Adipose tissue (tissue), 3 donors: ENCODE results near the gene RDH11. TPM values are rescaled to one million over a fixed set of nuclear protein-coding genes. Genes with fewer than 3 reads are reported as not detected.

Experiments used
- H3K27ac ChIP-seq: one replicate; pipeline ENCODE4 v1.5.1; 2013; ENCODE audit warnings: low read depth, low read length
- WGBS, 3 donors: extraction: QIAGEN DNeasy Blood & Tissue Kit; methylation state at CpG; one replicate each; pipeline ENCODE4 v1.1.7; 2013; 5-methylcytosine and 5-hydroxymethylcytosine counted together
- polyA plus RNA-seq, 3 donors: library from polyadenylated mRNA; stranded (reverse); fragments of 200-250 nt; gene quantifications; one replicate each; pipeline ENCODE4 v1.2.3, GENCODE V29; 2013
- donor health status: healthy with polysubstance abuse.
- donor health status: Bipolar disorder and iron deficiency.
- donor health status: healthy.

RDH11 gene
- polyA plus RNA-seq, 3 donors = 15.2 to 21.6 (median 17.3) TPM

DNA sequence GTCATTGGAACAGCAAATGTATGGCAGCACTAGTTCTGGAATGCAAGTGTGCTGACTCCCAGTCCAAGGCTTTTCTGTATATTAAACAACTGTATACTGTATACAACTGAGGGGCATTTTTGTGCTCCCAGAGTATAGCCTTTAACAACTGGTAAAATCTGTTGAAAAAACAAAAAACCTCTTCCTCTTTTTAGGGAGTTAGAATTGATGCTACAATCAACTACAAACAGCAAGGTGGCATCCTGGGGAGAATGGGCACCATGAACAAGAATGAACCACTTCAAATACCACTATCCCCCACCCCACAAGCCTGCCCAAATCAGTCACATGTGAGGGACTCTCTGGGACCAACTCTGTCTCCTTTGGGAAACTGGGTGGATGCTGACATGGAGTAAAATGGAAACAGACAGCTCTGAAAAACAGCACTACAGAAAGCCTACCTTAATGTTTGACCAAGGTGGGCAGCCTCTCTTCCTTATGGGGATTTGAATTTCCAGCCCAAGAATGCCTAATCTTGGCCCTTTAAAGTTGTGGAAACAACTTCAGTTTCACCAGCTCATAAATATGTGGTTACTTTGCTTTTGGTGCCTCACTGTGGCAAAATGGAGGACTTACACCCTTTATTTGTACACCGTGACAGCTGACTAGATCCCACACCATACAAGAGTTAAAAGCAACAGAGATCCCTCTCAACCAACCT is 28.7 kb downstream of the RDH11 start:
- H3K27ac ChIP-seq = no peak overlapping the region
- WGBS, 3 donors = 10 to 17% (median 16%) methylated on average over 1 of the region's 1 CpG

DNA sequence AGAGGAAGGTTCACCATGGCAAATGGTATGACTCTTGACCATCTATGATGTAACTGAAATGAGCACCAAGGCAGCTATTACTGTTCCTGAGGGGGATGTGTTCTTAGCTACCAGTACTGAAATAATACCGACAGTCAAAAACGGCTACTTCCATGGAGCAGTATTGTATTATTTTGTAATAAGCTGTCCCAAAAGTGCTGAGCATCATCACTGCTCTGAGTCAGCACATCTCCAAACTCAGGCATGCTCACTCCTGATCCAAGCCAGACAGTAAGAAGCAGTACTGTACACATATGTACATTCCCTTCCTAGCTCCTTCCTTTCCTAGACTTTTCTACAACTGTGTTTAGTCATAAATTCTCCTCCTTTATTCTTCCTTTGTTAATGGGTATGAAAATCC is 29.7 kb downstream of the RDH11 start:
- WGBS, 3 donors = 48 to 83% (median 60%) methylated on average over 2 of the region's 2 CpGs
- no peak overlapping the region for H3K27ac ChIP-seq

DNA sequence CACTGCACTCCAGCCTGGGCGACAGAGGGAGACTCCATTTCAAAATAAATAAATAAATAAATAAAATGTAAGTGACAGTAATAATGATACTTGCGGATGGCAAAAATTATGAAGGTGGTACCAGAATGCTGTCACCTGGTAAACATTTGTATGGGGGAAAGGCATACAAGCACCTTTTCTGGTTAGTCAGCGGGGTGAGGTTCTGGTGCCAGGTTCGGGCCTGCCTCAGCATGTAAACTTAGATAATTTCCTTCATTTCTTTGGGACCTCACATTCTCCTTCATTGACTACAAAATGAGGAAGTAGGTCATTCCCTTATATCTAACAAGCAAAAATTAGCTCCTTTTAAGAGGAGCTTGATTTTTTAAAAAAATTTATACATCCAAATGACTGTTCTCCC is 31.9 kb downstream of the RDH11 start:
- H3K27ac ChIP-seq = no peak overlapping the region
- 75 to 91% (median 89%) methylated on average over 4 of the region's 4 CpGs for WGBS, 3 donors

DNA sequence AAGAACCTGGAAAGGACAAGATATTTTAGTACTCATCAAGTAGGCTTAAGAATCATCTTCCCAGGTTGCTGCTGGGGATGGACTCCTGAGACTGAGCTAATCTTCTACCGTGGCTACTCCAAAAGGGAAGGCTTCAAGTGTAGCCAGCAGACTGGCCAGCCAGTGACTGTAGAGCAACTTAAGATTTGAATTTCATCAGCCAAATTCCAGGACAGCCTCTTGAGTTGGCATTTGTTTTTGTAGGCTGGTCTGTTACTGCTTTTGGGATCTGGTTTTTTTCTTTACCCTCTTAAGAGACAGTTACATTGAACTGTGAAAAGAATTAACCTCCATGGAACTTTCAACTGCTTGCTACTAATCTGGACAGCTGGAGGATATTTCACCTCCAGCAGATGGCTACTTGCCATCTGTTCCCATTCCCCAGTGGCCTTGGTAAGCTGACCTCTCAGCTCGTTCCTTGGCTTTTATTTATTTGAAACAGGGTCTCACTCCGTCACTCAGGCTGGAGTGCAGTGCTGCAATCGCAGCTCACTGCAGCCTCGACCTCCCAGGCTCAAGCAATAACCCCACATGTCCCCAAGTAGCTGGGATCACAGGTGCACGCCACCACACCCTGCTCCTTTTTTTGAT is 41.8 kb downstream of the RDH11 start:
- 70 to 81% (median 79%) methylated on average over 6 of the region's 6 CpGs for WGBS, 3 donors
- no peak overlapping the region for H3K27ac ChIP-seq

DNA sequence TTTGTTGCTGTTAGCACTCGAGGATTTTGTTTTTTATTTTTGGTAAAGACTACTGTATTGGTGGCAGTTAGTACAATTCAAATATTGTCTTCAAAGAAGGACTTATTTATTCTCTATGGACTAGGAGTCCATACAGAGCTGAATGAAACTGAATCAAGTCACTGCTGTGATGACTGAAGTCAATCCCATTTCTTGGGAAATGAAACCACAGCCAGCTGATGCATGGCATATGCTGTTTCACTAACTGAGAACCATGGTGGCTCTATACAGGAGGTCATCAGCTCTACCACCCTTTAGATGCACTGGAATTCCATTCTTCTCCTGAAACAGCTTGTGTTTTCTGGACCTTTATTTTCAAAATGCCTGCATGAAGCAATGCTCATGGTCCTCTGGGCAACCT is 43.4 kb downstream of the RDH11 start:
- 85 to 95% (median 87%) methylated on average over 1 of the region's 1 CpG for WGBS, 3 donors
- no peak overlapping the region for H3K27ac ChIP-seq

DNA sequence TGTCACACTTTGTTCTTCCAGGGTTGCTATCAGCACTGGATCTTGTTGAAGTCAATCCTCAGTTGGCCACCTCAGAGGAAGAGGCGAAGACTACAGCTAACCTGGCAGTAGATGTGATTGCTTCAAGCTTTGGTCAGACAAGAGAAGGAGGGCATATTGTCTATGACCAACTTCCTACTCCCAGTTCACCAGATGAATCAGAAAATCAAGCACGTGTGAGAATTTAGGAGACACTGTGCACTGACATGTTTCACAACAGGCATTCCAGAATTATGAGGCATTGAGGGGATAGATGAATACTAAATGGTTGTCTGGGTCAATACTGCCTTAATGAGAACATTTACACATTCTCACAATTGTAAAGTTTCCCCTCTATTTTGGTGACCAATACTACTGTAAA is 44.9 kb downstream of the RDH11 start:
- no peak overlapping the region for H3K27ac ChIP-seq
- WGBS, 3 donors = 80 to 85% (median 82%) methylated on average over 2 of the region's 2 CpGs

DNA sequence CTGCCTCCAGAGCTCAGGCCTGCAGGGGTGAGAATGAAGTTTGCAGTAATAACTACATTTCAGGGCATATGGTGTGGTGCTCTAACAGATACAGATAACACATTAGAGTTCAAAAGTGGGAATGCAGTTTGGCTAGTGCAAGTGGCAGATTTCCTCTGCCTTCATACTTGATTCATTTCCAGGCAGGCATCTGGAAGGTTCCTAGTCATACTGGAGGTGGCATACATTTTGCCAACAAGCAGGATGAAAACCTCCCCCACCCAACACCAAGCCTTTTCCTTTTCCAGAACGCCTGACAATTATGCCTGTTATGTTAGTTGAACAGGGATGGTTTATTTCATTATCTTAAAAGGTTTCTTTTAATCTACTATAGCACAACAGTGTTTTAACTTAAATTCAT is 45.4 kb downstream of the RDH11 start:
- H3K27ac ChIP-seq = no peak overlapping the region
- WGBS, 3 donors = 80 to 89% (median 81%) methylated on average over 1 of the region's 1 CpG

DNA sequence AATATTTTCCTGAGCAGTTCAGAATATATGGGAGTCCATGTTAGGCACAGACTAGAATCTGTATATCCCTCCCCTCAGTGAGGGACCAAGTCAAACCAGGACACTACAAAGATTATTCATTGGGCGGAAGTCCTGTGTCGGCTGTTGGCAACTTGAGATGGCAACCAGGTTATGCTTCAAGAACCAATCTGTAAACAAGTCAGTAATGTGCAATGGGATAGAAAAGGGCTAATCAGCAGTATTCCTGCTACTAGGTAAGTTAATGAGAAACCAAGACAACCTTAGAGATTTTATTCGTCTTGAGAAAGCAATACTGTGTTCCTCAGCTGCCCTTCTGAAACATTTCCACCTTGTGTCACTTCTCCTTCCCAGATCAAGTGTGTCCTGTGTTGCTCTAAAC is 49.4 kb downstream of the RDH11 start:
- whole genome bisulfite sequencing, 3 donors = 79 to 96% (median 95%) methylated on average over 3 of the region's 3 CpGs

DNA sequence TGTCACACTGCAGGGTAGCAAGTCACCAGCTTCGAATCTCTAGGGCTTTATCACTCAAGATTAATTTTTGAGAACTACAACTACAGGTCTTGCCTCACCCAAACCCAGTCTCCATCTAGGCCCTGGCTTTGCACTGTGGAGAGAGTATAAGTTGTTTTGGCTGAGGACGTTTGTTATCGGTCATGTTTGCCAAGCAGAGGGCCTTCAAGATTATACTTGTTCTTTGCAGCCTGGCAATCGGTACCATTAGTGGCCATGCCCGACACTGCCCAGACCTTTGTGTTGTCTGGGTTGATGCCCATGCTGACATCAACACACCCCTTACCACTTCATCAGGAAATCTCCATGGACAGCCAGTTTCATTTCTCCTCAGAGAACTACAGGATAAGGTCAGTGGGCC is 50.1 kb downstream of the RDH11 start:
- H3K27ac ChIP-seq = no peak overlapping the region
- WGBS, 3 donors = 45 to 87% (median 84%) methylated on average over 5 of the region's 5 CpGs

More for the DNA sequence above, 49.4 kb downstream of the RDH11 start:
- no peak overlapping the region for H3K27ac ChIP-seq

DNA sequence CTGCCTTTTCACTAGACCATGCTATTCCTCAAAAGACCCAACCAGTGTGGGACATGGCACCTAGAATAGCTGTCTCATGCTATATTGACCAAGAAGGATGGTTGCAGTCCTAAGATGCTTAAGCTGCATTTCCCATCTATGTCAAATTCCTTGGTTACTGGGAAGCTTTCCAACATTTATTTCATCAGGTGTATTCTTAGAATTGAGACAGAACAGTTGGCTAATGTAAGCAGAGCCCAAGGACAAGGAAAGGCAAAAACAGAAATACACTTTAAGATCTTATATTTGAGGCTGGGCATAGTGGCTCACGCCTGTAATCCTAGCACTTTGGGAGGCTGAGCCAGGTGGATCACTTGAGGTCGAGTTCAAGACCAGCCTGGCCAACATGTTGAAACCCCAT is 51.1 kb downstream of the RDH11 start:
- 76 to 89% (median 88%) methylated on average over 2 of the region's 2 CpGs for WGBS, 3 donors
- H3K27ac ChIP-seq = no peak overlapping the region

DNA sequence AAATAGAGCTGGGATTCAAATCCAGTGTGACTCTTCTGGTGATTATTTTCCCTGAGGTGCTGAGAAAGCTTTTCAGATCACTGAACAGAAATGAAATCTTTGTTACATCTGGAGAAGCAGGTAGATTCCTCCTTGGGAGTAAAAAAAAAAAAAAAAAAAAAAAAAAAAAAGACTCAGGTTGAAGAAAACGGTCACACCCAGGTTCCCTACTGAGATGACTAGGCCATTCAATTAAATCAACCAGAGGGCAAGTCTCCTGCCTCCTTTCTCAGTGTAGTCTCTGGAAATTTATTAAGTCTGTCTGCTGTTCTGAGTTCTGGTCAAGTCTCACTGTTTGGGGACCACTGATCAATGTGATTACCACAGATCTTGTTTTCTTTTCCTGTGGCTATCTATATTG is 51.9 kb downstream of the RDH11 start:
- H3K27ac ChIP-seq = no peak overlapping the region
- 67 to 92% (median 78%) methylated on average over 1 of the region's 1 CpG for WGBS, 3 donors

DNA sequence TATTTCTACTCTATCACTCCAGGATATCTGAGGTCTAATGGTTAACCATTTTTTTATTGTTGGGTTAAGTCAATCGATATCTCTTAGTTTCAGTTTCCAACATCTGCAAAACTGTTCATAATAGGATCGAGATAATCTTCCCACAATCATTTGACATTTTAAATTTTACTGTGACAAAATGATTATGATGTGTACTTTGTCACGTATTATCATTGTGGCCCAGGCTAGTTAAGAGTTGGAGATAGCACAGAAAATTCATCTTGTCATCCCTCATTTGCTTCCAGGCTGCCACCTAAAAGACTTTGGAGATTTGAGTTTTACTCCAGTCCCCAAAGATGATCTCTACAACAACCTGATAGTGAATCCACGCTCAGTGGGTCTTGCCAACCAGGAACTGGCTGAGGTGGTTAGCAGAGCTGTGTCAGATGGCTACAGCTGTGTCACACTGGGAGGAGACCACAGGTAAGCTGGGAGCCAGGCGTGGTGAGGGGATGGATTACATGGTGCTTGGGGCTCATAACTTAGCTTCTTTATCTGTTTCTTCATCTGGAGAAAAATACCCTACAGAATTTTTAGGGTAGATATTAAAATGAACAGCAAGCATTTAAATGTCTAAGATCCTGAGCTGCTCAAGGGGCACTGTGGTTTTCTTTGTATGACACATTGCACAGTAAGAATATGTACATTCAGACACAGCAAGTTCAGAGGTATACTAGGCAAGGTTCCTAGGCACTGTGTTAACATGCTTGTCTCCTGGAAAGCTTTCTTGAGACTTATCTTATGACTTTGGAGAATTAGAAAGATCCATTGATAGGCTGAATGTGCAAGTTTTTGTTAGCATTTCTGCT is 53.4 kb downstream of the RDH11 start:
- 78 to 87% (median 78%) methylated on average over 5 of the region's 5 CpGs for WGBS, 3 donors
- no peak overlapping the region for H3K27ac ChIP-seq

DNA sequence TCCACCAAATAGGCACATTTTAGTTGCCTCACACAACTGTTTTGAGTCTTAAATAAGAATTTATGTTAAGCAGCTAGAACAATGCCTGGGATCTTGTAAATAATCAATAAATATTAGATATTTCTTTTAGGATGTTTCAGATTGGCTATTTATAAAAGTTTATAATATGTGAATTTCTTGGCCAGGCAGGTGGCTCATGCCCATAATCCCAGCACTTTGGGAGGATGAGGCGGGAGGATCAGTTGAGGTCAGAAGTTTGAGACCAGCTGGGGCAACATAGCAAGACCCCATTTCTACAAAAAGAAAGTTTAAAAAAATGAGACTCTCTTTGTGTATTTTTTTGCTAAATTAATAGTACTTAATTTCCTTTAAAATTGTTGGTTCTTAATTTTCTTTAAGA is 54.1 kb downstream of the RDH11 start:
- H3K27ac ChIP-seq = no peak overlapping the region
- WGBS, 3 donors = 97 to 100% (median 98%) methylated on average over 1 of the region's 1 CpG

DNA sequence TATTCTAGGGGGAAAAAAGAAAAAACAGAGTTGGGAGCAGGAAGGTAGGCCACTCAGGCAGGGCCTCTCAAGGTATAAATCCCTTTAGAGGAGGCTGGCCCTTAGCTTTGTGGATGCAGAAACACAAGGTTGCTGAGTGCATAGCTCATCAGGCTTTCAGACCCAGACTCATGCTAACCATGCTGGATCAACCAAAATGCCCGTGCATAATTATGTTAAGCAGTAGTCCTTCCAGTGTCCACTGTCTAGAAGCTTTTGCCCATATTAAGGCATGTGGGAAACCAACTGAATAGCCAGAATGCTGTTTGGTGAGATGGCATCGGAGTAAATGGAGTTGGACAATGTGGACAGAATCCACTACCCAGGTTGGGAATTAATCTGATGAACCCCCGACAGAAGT is 56.9 kb downstream of the RDH11 start:
- H3K27ac ChIP-seq = no peak overlapping the region
- 86 to 92% (median 88%) methylated on average over 3 of the region's 3 CpGs for WGBS, 3 donors

DNA sequence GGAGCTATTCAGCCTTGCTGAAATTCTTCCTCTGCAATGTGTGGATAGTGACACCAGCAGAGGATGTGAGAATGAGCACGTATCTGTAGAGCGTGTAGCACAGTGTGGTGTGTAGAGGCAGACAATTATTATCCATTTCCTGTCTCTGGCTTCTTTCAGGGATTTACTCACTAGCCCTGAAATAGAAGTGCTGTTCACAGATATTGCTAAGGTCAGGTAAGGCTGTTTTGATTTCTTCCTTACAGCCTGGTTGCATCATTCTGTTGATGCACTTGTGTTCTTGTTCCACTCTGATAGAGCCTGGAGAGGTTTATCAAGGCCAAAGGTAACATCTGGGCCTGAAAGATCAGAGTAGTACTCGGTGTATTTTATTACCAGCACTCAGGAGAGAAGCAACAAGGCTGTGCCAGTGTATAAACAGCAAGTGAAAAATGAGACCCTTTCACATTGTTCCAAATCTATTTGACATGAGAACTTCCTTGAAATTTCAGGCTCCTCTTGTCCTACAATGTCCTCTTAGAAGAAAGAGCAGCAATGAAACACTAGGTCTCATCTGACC is 59.1 kb downstream of the RDH11 start:
- WGBS, 3 donors = 70 to 75% (median 73%) methylated on average over 3 of the region's 3 CpGs
- H3K27ac ChIP-seq = no peak overlapping the region

DNA sequence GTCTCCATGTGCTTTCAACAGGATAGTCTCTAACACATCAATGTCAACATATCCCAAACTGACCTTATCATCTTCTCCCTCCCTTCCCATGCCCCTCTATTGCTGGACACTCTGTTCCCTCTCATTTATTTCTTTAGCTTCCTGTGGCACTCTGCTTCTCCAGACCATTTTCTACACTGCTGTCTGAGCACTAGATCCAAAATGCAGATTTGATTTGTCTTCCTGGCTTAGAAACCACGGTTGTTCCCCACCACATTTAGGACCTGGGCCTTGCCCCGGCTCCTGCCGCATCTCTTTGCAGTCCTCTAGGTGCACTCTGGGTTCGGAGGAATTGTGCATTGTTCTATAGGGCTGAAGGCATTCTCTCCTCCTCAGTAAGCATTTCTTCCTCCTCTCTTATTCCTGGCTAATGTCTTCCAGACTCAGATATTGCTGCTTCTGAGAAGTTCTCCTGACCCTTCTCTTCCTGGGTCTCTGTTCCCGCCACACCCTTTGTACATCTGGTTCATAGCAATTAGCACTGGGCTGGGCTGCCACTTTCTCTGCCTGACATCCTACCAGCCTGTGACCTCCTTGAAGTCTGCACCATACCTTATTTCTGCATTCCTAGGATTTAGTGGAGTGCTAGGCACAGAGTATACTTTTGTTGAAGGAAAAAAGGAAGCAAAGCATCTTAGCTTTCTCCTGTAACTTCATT is 62.0 kb downstream of the RDH11 start:
- WGBS, 3 donors = 85 to 89% (median 86%) methylated on average over 5 of the region's 5 CpGs
- no peak overlapping the region for H3K27ac ChIP-seq

DNA sequence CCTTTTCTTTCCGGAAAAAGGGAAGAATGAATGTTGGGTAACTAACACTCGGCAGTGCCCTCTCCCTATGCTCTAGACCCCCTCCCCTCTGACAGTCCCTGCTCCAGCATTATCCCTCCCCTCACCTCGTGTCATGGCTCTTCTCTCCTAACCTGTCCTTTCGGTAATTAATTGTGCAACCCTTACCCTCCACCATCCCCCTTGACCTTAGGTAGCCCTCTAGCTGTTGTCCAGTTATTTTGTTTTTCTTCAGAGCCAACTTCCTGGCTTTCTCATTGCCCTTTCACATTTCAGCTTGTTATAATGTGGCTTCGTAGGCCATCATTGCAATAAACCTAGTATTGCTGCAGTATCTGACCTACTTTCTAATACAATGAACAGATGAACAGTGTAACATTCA is 64.6 kb downstream of the RDH11 start:
- WGBS, 3 donors = 80 to 85% (median 82%) methylated on average over 5 of the region's 5 CpGs
- H3K27ac ChIP-seq = no peak overlapping the region

DNA sequence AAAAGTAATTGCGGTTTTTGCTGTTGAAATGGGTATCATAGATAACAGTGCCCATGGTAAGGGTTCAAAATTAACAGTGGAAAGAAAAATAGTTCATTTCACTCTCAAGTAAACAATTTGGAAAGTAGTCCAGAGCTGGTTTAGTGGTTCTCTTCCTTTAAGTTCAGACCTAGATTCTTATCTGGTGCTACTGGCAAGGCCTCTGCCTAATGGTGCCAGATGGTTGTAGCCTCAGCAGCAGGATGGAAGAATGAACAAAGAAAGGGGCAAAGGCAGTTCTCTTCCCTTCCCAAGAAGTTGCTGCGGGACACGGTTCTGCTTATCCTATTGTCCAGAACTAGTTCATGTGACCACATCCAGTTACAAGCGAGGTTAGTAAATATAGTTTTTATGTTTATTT is 65.4 kb downstream of the RDH11 start:
- no peak overlapping the region for H3K27ac ChIP-seq
- WGBS, 3 donors = 89 to 92% (median 89%) methylated on average over 4 of the region's 4 CpGs

DNA sequence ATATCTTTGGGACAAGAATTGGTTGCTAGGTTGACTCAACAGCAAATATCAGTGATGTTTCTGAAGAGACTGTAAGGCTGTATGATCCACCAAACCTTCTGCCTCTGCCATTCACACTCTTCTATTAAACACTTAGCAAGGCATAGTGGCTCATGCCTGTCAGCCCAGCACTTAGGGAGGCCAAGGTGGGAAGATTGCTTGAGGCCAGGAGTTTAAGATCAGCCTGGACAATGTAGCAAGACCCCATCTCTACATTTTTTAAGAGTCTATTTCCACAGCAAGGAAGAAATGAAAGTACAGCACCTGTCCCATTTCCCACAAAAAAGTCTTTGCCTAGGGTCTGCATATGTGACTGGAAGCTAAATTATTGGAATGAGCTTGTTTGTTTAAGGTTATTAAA is 68.0 kb downstream of the RDH11 start:
- H3K27ac ChIP-seq = no peak overlapping the region
